ENCODE results near the gene MDP1. TPM values are rescaled to one million over a fixed set of nuclear protein-coding genes. Genes with fewer than 3 reads are reported as not detected.

The MDP1 gene
- total and polyA plus RNA-seq, 2 of the 8 experiments (the other 6 are each of a cell fraction or from before 2014, with no cell fraction given): 17.7 to 32.2 TPM

DNA sequence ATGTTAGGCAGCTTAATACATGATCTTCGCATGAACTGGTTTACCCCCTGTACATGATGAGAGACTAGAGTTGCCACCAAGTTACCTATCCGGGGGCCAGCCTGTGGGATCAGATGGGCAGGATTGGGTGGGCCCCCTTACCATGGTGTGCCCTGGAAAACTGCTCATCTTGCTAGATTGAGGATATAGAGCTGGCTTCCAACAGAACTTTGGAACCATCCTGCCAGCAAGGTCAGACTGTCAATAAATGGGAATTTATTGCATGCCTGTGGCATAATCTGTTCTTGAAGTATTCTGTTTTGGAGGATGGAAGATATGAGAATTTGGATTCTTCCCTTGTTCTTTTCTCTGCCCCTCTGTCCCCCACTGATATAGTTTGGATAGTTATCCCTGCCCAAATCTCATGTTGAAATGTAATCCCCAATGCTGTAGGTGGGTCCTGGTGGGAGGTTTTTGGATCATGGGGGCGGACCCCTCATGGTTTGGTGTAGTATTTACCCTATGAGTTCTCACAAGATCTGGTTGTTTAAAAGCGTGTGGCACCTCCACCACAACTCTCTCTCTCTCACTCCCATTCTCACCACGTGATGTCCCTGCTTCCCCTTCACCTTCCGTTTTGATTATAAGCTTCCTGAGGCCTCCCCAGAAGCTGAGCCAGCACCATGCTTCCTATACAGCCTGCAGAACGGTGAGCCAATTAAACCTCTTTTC, 16.9 kb downstream of the MDP1 start:
- no peak for FAIRE-seq
- H3K14ac ChIP-seq (ENCODE audit: insufficient read length): no peak overlapping the region
- CTCF ChIA-PET (ENCODE audit: partially characterized antibody): interaction anchor here (1.4 to 1.5 kb wide), 2 partner anchors 14 to 109 kb away, joined by 5 read pairs; partner anchors contain the start of gene CHMP4A
- no peak for TF ChIP-seq RAD21 (IDR thresholded peaks at IDR 0.05 in 1 of 2, conservative IDR thresholded peaks at IDR 0.05 in 1 of 2; ENCODE audit: low read depth in 2 of 2, low read length in 2 of 2)
- no peak for TF ChIP-seq POLR2AphosphoS5 (IDR thresholded peaks at IDR 0.05; ENCODE audit: low read depth, low read length)
- TF ChIP-seq TCF12 (IDR thresholded peaks at IDR 0.05; ENCODE audit: low read depth, low read length): no peak
- no peak for TF ChIP-seq SP4 (IDR thresholded peaks at IDR 0.05; ENCODE audit: low read length)
- TF ChIP-seq, protein P1, sequence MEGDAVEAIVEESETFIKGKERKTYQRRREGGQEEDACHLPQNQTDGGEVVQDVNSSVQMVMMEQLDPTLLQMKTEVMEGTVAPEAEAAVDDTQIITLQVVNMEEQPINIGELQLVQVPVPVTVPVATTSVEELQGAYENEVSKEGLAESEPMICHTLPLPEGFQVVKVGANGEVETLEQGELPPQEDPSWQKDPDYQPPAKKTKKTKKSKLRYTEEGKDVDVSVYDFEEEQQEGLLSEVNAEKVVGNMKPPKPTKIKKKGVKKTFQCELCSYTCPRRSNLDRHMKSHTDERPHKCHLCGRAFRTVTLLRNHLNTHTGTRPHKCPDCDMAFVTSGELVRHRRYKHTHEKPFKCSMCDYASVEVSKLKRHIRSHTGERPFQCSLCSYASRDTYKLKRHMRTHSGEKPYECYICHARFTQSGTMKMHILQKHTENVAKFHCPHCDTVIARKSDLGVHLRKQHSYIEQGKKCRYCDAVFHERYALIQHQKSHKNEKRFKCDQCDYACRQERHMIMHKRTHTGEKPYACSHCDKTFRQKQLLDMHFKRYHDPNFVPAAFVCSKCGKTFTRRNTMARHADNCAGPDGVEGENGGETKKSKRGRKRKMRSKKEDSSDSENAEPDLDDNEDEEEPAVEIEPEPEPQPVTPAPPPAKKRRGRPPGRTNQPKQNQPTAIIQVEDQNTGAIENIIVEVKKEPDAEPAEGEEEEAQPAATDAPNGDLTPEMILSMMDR (IDR thresholded peaks at IDR 0.05; ENCODE audit: control extremely low read depth in 1 of 3, insufficient read depth in 1 of 3, low read depth in 1 of 3, low read length in 3 of 3): no peak
- no peak for TF ChIP-seq NANOG (IDR thresholded peaks at IDR 0.05; ENCODE audit: insufficient read depth, low read depth, low read length, poor library complexity, severe bottlenecking)
- TF ChIP-seq SRF (IDR thresholded peaks at IDR 0.05; ENCODE audit: low read depth, low read length): no peak
- no peak for TF ChIP-seq KDM5A (IDR thresholded peaks at IDR 0.05; ENCODE audit: low read length)
- no peak for TF ChIP-seq CTBP2 (IDR thresholded peaks at IDR 0.05; ENCODE audit: borderline replicate concordance, insufficient read depth, insufficient read length, low read length)

More for the DNA sequence above, 16.9 kb downstream of the MDP1 start:
- POLR2A ChIA-PET (ENCODE audit: partially characterized antibody): interaction anchor here (0.8 to 3.1 kb wide), 6 partner anchors 10 to 72 kb away, joined by 3 to 22 read pairs (median 3); partner anchors contain the start of genes CHMP4A, IPO4, RABGGTA and TINF2
- Histone ChIP-seq H3K27ac (ENCODE audit: low read depth, low read length) (no peak overlapping the region), H3K4ac (replicated peaks; ENCODE audit: insufficient read length, low read depth, low read length) (no peak overlapping the region), H2BK5ac (ENCODE audit: low read depth, low read length) (no peak overlapping the region), H3K56ac (replicated peaks; ENCODE audit: insufficient read length, low read depth, low read length) (no peak overlapping the region), H3K9ac (replicated peaks in 1 of 4; ENCODE audit: extremely low read depth in 1 of 4, low read depth in 3 of 4, low read length in 3 of 4) (no peak overlapping the region), H4K8ac (ENCODE audit: extremely low read depth, insufficient read depth, low read length) (no peak overlapping the region), H3K4me2 (ENCODE audit: insufficient read depth in 1 of 2, low read depth in 2 of 2, low read length in 2 of 2) (no peak overlapping the region), H3K23ac (ENCODE audit: insufficient read length) (no peak overlapping the region), H3K4me3 (ENCODE audit: extremely low read depth in 1 of 4, insufficient read depth in 2 of 4, low read depth in 3 of 4, low read length in 4 of 4) (no peak overlapping the region), H3K79me2 (ENCODE audit: control insufficient read depth in 1 of 2, insufficient read depth in 2 of 2, low read length in 2 of 2) (peaks cover 0 to 3% of the 10 kb centered on the region in 2 experiments; a peak in 2 of 4 replicates), H2BK12ac (ENCODE audit: low read depth, low read length) (no peak overlapping the region), H3K27me3 (replicated peaks in 1 of 4; ENCODE audit: control insufficient read depth in 3 of 4, extremely low read depth in 1 of 4, insufficient read depth in 3 of 4, low read length in 3 of 4) (no peaks in the 10 kb centered on the region), H2BK20ac (ENCODE audit: low read length) (no peak overlapping the region), H2BK120ac (replicated peaks; ENCODE audit: low read depth, low read length) (no peak overlapping the region), H4K20me1 (replicated peaks in 1 of 2; ENCODE audit: control insufficient read depth in 1 of 2, insufficient read depth in 2 of 2, low read length in 2 of 2) (no peaks in the 10 kb centered on the region), H2AK5ac (ENCODE audit: low read depth, low read length) (no peak overlapping the region), H3K23me2 (ENCODE audit: low read depth, low read length) (peaks cover 5% of the 10 kb centered on the region; the same call in 1 of the 2 replicates), H4K5ac (ENCODE audit: insufficient read length, low read depth, low read length) (no peak overlapping the region), H3K4me1 (replicated peaks in 1 of 4; ENCODE audit: control insufficient read depth in 3 of 4, insufficient read depth in 4 of 4, low read length in 3 of 4) (peaks cover 3 to 14% (median 6%) of the 10 kb centered on the region in 4 experiments; a peak in 5 of 7 replicates), H2BK15ac (ENCODE audit: low read length) (no peak overlapping the region), H4K91ac (replicated peaks; ENCODE audit: insufficient read length, low read length) (no peak overlapping the region), H2AFZ (ENCODE audit: low read length) (no peak overlapping the region), H3K9me3 (ENCODE audit: insufficient read depth in 2 of 2, low read depth in 1 of 2, low read length in 1 of 2) (peaks cover 6 to 7% of the 10 kb centered on the region in 2 experiments), H3K18ac (ENCODE audit: extremely low read depth, low read length) (no peak overlapping the region), H3K36me3 (ENCODE audit: control insufficient read depth in 2 of 4, insufficient read depth in 4 of 4, low read length in 3 of 4) (peaks cover 0 to 14% (median 6%) of the 10 kb centered on the region in 4 experiments; a peak in 5 of 8 replicates), H3K79me1 (ENCODE audit: low read depth, low read length) (0 out of 2 replicates have a peak, but pooled peaks cover 3% of the 10 kb centered on the region)
- 87% methylated on average over 6 of the region's 7 CpGs; no CpG with 5 or more reads in 1 of the 2 experiments for WGBS, 2 experiments (ENCODE audit: extremely low coverage in 1 of 2, insufficient coverage in 1 of 2, insufficient read length in 1 of 2, insufficient replicate concordance in 2 of 2, low coverage in 1 of 2, low lambda C conversion rate in 2 of 2, missing lambda C conversion rate in 1 of 2)
- DNase-seq (ENCODE audit: low read depth in 1 of 2, low spot score in 2 of 2): no peak

Measured in H1 (cell line).